Measurements from ENCODE around the gene TUBA3C.

The TUBA3C gene

GRCh38 chr13:19172647-19173030 is 9.0 kb downstream of the TUBA3C start:
- H3K27me3 ChIP-seq (ENCODE audit: control insufficient read depth, insufficient read depth, low read length), result no peaks in the 10 kb centered on the region
- no peaks in the 10 kb centered on the region for H3K36me3 ChIP-seq (ENCODE audit: control insufficient read depth, insufficient read depth, low read length)
- H2AFZ ChIP-seq, result no peak overlapping the region
- H3K4me2 ChIP-seq (ENCODE audit: low read length), result no peak overlapping the region
- H3K79me2 ChIP-seq, result no peaks in the 10 kb centered on the region
- H3K9me3 ChIP-seq (ENCODE audit: control insufficient read depth, low read length), result no peaks in the 10 kb centered on the region
- H3K9ac ChIP-seq, result no peak overlapping the region
- TF ChIP-seq CTCF (IDR thresholded peaks at IDR 0.05), result no peak
- H3K27ac ChIP-seq, result no peak overlapping the region
- H3K4me3 ChIP-seq (ENCODE audit: low read depth, low read length), result no peak overlapping the region
- no peaks in the 10 kb centered on the region for H3K4me1 ChIP-seq

- Histone ChIP-seq H3K9me3 (ENCODE audit: control insufficient read depth, low read length) (no peaks in the 10 kb centered on the region), H3K27ac (no peak overlapping the region), H3K79me2 (no peaks in the 10 kb centered on the region), H3K36me3 (ENCODE audit: control insufficient read depth, insufficient read depth, low read length) (no peaks in the 10 kb centered on the region), H2AFZ (no peak overlapping the region), H3K9ac (no peak overlapping the region), H3K4me2 (ENCODE audit: low read length) (no peak overlapping the region), H3K4me3 (ENCODE audit: low read depth, low read length) (no peak overlapping the region), H3K4me1 (no peaks in the 10 kb centered on the region), H3K27me3 (ENCODE audit: control insufficient read depth, insufficient read depth, low read length) (no peaks in the 10 kb centered on the region)
- no peak for TF ChIP-seq CTCF (IDR thresholded peaks at IDR 0.05)
Observed at GRCh38 chr13:19172007-19172646, 9.5 kb downstream of the TUBA3C start.

- no peak for TF ChIP-seq CTCF (IDR thresholded peaks at IDR 0.05)
- H3K79me2 ChIP-seq, result no peaks in the 10 kb centered on the region
- no peaks in the 10 kb centered on the region for H3K27me3 ChIP-seq (ENCODE audit: control insufficient read depth, insufficient read depth, low read length)
- H3K4me2 ChIP-seq (ENCODE audit: low read length), result no peak overlapping the region
- no peak overlapping the region for H2AFZ ChIP-seq
- H3K4me3 ChIP-seq (ENCODE audit: low read depth, low read length), result no peak overlapping the region
- H3K36me3 ChIP-seq (ENCODE audit: control insufficient read depth, insufficient read depth, low read length), result no peaks in the 10 kb centered on the region
- no peak overlapping the region for H3K9ac ChIP-seq
- no peak overlapping the region for H3K27ac ChIP-seq
- H3K9me3 ChIP-seq (ENCODE audit: control insufficient read depth, low read length), result no peaks in the 10 kb centered on the region
- H3K4me1 ChIP-seq, result no peaks in the 10 kb centered on the region
Observed at GRCh38 chr13:19171563-19171962, 10.1 kb downstream of the TUBA3C start.

GRCh38 chr13:19169991-19170390 is 11.6 kb downstream of the TUBA3C start:
- Histone ChIP-seq H3K36me3 (ENCODE audit: control insufficient read depth, insufficient read depth, low read length) (no peaks in the 10 kb centered on the region), H3K27ac (no peak overlapping the region), H3K4me2 (ENCODE audit: low read length) (no peak overlapping the region), H3K79me2 (no peaks in the 10 kb centered on the region), H2AFZ (no peak overlapping the region), H3K9ac (no peak overlapping the region), H3K4me3 (ENCODE audit: low read depth, low read length) (no peak overlapping the region), H3K9me3 (ENCODE audit: control insufficient read depth, low read length) (no peaks in the 10 kb centered on the region), H3K27me3 (ENCODE audit: control insufficient read depth, insufficient read depth, low read length) (no peaks in the 10 kb centered on the region), H3K4me1 (no peaks in the 10 kb centered on the region)
- no peak for TF ChIP-seq CTCF (IDR thresholded peaks at IDR 0.05)

- Histone ChIP-seq H3K4me3 (ENCODE audit: low read depth, low read length) (no peak overlapping the region), H3K27me3 (ENCODE audit: control insufficient read depth, insufficient read depth, low read length) (no peaks in the 10 kb centered on the region), H3K27ac (no peak overlapping the region), H3K36me3 (ENCODE audit: control insufficient read depth, insufficient read depth, low read length) (no peaks in the 10 kb centered on the region), H3K4me1 (no peaks in the 10 kb centered on the region), H3K9me3 (ENCODE audit: control insufficient read depth, low read length) (no peaks in the 10 kb centered on the region), H3K4me2 (ENCODE audit: low read length) (no peak overlapping the region), H2AFZ (no peak overlapping the region), H3K9ac (no peak overlapping the region), H3K79me2 (no peaks in the 10 kb centered on the region)
- TF ChIP-seq CTCF (IDR thresholded peaks at IDR 0.05), result no peak
Observed at GRCh38 chr13:19169496-19169895, 12.1 kb downstream of the TUBA3C start.
